DOHH2 (cell line): ENCODE data around the gene CD247.

Source experiments
- H3F3A ChIP-seq: fragments of 200-600 bp; sonication (generic), shearing (Covaris generic); 2 replicates; pipeline ENCODE4 v1.6.0; 2016; ENCODE audit warnings: antibody characterized with exemption, mild to moderate bottlenecking; ENCODE audit not compliant: control insufficient read depth, insufficient read depth
- H3K27ac ChIP-seq: fragments of 200-600 bp; sonication (generic); 2 replicates; pipeline ENCODE4 v1.5.1; 2014; ENCODE audit warnings: low read depth, mild to moderate bottlenecking, low read length, moderate library complexity
- H3K27me3 ChIP-seq: fragments of 200-600 bp; sonication (generic); 2 replicates; pipeline ENCODE4 v1.6.1; 2014; ENCODE audit warnings: mild to moderate bottlenecking, low read length, mixed read lengths; ENCODE audit not compliant: control insufficient read depth
- H3K36me3 ChIP-seq: fragments of 200-600 bp; sonication (generic); 2 replicates; pipeline ENCODE4 v1.6.1; 2014; ENCODE audit warnings: mild to moderate bottlenecking, low read length, moderate library complexity, mixed read lengths; ENCODE audit not compliant: control insufficient read depth
- H3K4me1 ChIP-seq: fragments of 200-600 bp; sonication (generic); 2 replicates; pipeline ENCODE4 v1.6.1; 2014; ENCODE audit warnings: mild to moderate bottlenecking, low read length, mixed read lengths; ENCODE audit not compliant: control insufficient read depth
- H3K4me2 ChIP-seq: fragments of 200-600 bp; sonication (generic); 2 replicates; pipeline ENCODE4 v1.6.0; 2014; ENCODE audit warnings: mild to moderate bottlenecking, low read length, moderate library complexity
- H3K4me3 ChIP-seq: fragments of 200-600 bp; sonication (generic); 2 replicates; pipeline ENCODE4 v1.5.1; 2014; ENCODE audit warnings: mild to moderate bottlenecking, low read length, mixed read lengths
- H3K79me2 ChIP-seq: fragments of 200-600 bp; sonication (generic); 2 replicates; pipeline ENCODE4 v1.6.1; 2014; ENCODE audit warnings: mild to moderate bottlenecking, low read length, mixed read lengths; ENCODE audit not compliant: control insufficient read depth
- H3K9me2 ChIP-seq: fragments of 200-600 bp; sonication (generic); replicated peaks from 2 replicates; pipeline ENCODE4 v1.6.1; 2014; ENCODE audit warnings: mild to moderate bottlenecking, low read length, mixed read lengths; ENCODE audit not compliant: control insufficient read depth
- H3K9me3 ChIP-seq: fragments of 200-600 bp; sonication (generic); 2 replicates; pipeline ENCODE4 v1.6.1; 2014; ENCODE audit warnings: antibody characterized with exemption, low read length, mixed read lengths; ENCODE audit not compliant: control insufficient read depth, insufficient read depth
- H4K20me1 ChIP-seq: fragments of 200-600 bp; sonication (generic); 2 replicates; pipeline ENCODE4 v1.6.0; 2014; ENCODE audit warnings: low read depth, mild to moderate bottlenecking, antibody characterized with exemption, low read length, moderate library complexity; ENCODE audit not compliant: control insufficient read depth, insufficient read depth
- CTCF ChIP-seq: fragments of 200-600 bp; sonication (generic); IDR thresholded peaks from one replicate; pipeline ENCODE4 v1.5.1; 2014; ENCODE audit warnings: antibody characterized with exemption, mild to moderate bottlenecking, low read depth, low read length; ENCODE audit not compliant: poor library complexity, severe bottlenecking
- EZH2phosphoT487 ChIP-seq: fragments of 200-600 bp; sonication (generic); IDR thresholded peaks from 2 replicates; pipeline ENCODE4 v1.6.1; 2017; ENCODE audit warnings: borderline replicate concordance, mild to moderate bottlenecking, antibody characterized with exemption, low read length, moderate library complexity, mixed read lengths

Gene CD247

GRCh38 chr1:167546935-167547334 is 28.6 kb upstream of the CD247 start:
- Histone ChIP-seq H3K9me3 (no peaks in the 10 kb centered on the region), H3K27me3 (no peaks in the 10 kb centered on the region), H3K79me2 (peaks cover 29% of the 10 kb centered on the region), H4K20me1 (no peaks in the 10 kb centered on the region), H3K4me3 (no peak overlapping the region), H3K9me2 (no peaks in the 10 kb centered on the region), H3K27ac (no peak overlapping the region), H3F3A (peaks cover 15% of the 10 kb centered on the region; the same call in 1 of the 2 replicates), H3K4me1 (peaks cover 46% of the 10 kb centered on the region), H3K4me2 (no peak overlapping the region), H3K36me3 (peaks cover 50% of the 10 kb centered on the region)
- TF ChIP-seq EZH2phosphoT487 (no peak), CTCF (no peak)

GRCh38 chr1:167545349-167545748 is 27.0 kb upstream of the CD247 start:
- TF ChIP-seq EZH2phosphoT487 (no peak), CTCF (no peak)
- H3K9me3 ChIP-seq = no peaks in the 10 kb centered on the region
- peaks cover 13% of the 10 kb centered on the region for H3K79me2 ChIP-seq
- H3K4me1 ChIP-seq = peaks cover 45% of the 10 kb centered on the region
- H3K36me3 ChIP-seq = peaks cover 57% of the 10 kb centered on the region
- peaks cover 17% of the 10 kb centered on the region for H3F3A ChIP-seq
- no peaks in the 10 kb centered on the region for H4K20me1 ChIP-seq
- no peak overlapping the region for H3K4me3 ChIP-seq
- H3K27me3 ChIP-seq = no peaks in the 10 kb centered on the region
- H3K27ac ChIP-seq = no peak overlapping the region
- no peaks in the 10 kb centered on the region for H3K9me2 ChIP-seq
- no peak overlapping the region for H3K4me2 ChIP-seq

GRCh38 chr1:167544447-167545093 is 26.2 kb upstream of the CD247 start:
- no peaks in the 10 kb centered on the region for H3K27me3 ChIP-seq
- peaks cover 57% of the 10 kb centered on the region for H3K36me3 ChIP-seq
- no peak overlapping the region for H3K27ac ChIP-seq
- peaks cover 7% of the 10 kb centered on the region; the same call in 1 of the 2 replicates for H3K79me2 ChIP-seq
- peaks cover 17% of the 10 kb centered on the region for H3F3A ChIP-seq
- H4K20me1 ChIP-seq = no peaks in the 10 kb centered on the region
- no peak overlapping the region for H3K4me3 ChIP-seq
- H3K4me1 ChIP-seq = peaks cover 50% of the 10 kb centered on the region
- no peaks in the 10 kb centered on the region for H3K9me2 ChIP-seq
- TF ChIP-seq EZH2phosphoT487 (no peak), CTCF (no peak)
- H3K9me3 ChIP-seq = no peaks in the 10 kb centered on the region
- no peak overlapping the region for H3K4me2 ChIP-seq
